ENCODE results near the gene MPC1L.

- TF ChIP-seq CTCF (IDR thresholded peaks at IDR 0.05; ENCODE audit: borderline replicate concordance, extremely low read depth, low read length, poor library complexity, severe bottlenecking) (no peak), EZH2 (IDR thresholded peaks at IDR 0.05; ENCODE audit: borderline replicate concordance, low read depth, low read length, severe bottlenecking) (no peak)
Measured at GRCh38 chrX:40603446-40603845, 19.8 kb upstream of the MPC1L start.
